ENCODE measurements around the gene FBXL7. TPM values are rescaled to one million over a fixed set of nuclear protein-coding genes. Genes with fewer than 3 reads are reported as not detected.

Gene FBXL7
- total RNA-seq, 1 donor from 2014 or later, result not detected

DNA sequence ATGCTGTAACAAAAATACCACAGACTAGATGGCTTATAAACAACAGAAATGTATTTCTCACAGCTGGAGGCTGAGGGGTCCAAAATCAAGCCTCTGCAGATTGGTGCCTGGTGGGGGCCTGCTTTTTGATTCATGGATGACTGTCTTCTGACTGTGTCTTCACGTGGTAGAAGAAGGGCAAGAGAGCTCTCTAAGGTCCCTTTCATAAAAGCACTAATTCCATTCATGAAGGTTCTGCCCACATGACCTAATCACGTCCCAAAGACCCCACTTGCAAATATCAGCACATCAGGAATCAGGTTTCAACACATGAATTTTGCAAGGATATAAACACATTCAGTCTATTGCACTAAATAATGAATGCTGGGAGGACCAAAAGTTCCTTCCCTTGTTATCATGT, 401.2 kb downstream of the FBXL7 start:
- Mint-ChIP-seq H3K4me3 (ENCODE audit: low read depth) (no peak overlapping the region), H3K36me3 (ENCODE audit: low read depth) (no peaks in the 10 kb centered on the region), H3K9me3 (peaks cover 31% of the 10 kb centered on the region), H3K4me1 (ENCODE audit: low read depth) (no peaks in the 10 kb centered on the region), H3K27me3 (ENCODE audit: low read depth) (no peaks in the 10 kb centered on the region), H3K27ac (no peak overlapping the region)
- intact Hi-C loops (cut with micrococcal nuclease), result no loop called here
- no peak for DNase-seq (ENCODE audit: low spot score)

DNA sequence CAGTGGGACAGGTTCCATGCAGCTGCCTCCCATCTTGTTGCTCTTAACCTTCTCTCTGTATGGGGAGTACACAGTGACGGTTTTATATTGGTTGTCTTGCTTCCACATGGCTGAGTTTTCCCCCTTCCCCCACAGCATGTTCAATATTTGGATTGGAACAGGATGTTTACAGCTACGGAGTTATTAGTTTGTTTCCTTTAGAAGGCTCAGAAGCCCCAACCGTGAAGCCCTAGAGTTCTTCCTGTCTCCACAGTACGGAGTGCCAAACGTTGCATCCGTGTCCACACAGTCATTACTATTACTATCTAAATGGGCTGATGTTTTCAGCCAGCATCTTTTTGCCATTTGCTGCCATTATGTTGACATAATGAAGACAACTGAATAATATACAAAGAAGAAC, 402.1 kb downstream of the FBXL7 start:
- peaks cover 25% of the 10 kb centered on the region for H3K9me3 Mint-ChIP-seq
- no peaks in the 10 kb centered on the region for H3K4me1 Mint-ChIP-seq (ENCODE audit: low read depth)
- no peak overlapping the region for H3K27ac Mint-ChIP-seq
- no peak for DNase-seq (ENCODE audit: low spot score)
- no peaks in the 10 kb centered on the region for H3K27me3 Mint-ChIP-seq (ENCODE audit: low read depth)
- no peak overlapping the region for H3K4me3 Mint-ChIP-seq (ENCODE audit: low read depth)
- no peaks in the 10 kb centered on the region for H3K36me3 Mint-ChIP-seq (ENCODE audit: low read depth)
- intact Hi-C loops (cut with micrococcal nuclease), result no loop called here

DNA sequence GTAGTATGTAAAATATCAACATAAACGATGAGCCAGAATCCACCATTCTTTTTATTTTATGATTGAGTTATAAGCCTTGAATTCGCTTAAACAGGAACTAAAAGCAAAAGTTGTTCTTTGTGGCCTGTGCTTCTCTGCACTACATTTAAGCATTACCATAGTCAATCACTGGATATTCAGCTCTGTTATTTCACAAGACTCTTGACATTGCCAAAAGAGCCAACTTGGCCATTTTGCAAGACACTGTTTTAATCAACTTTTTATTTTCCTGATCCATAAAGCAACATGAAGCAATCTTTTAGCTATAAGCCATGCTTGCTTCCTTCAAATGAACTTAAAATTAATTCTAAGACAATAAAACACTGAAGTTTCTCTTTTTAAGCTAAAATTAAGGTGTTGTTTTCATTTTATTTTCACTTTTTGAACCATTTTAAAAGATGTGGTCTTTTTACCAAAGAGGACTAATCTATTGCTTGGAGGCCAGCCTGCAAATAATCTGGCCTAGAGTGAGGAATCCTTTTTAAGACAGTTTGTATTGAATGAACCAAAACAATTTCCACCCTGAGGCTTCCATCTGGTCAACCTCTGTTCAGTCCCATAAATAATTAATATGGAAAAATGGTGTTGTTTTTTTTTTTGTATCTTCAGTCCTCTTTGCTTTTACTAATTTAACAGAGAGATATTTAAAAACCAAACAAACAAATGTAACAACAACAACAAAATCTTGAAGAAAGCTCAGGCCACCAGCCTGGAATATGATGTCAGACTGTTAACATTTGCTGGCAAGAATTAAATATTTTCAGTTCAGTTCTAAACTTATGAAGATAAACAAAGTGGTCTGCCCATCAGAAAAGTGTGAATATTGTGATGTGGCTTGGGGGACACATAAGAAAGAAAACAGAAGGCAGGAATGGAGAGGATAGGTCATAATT, 405.2 kb downstream of the FBXL7 start:
- Mint-ChIP-seq H3K4me3 (ENCODE audit: low read depth) (no peak overlapping the region), H3K27ac (no peak overlapping the region), H3K27me3 (ENCODE audit: low read depth) (no peaks in the 10 kb centered on the region), H3K9me3 (peaks cover 10% of the 10 kb centered on the region), H3K4me1 (ENCODE audit: low read depth) (no peaks in the 10 kb centered on the region), H3K36me3 (ENCODE audit: low read depth) (no peaks in the 10 kb centered on the region)
- no peak for DNase-seq (ENCODE audit: low spot score)
- intact Hi-C loops (cut with micrococcal nuclease), result no loop called here

DNA sequence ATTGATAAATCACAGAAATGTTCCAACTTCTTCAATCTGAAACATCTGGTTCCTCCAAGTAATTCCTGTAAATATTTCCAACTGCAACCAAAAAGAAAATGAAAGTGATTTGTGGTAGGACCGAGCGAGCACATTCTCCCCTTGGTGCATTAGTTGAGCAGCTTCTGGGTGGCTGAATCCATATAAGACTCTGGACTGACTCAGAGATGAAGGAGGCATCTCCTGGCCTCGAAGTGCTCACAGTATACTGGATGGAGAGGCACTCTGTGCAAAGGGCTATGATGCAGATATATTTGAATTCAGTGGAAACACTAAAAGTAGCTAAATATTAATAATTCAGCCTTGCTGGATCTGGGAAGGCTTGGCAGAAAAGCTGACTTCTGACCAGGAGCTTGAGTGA, 414.7 kb downstream of the FBXL7 start:
- Mint-ChIP-seq H3K27me3 (ENCODE audit: low read depth) (no peaks in the 10 kb centered on the region), H3K27ac (no peak overlapping the region), H3K36me3 (ENCODE audit: low read depth) (no peaks in the 10 kb centered on the region), H3K9me3 (peaks cover 14% of the 10 kb centered on the region), H3K4me1 (ENCODE audit: low read depth) (no peaks in the 10 kb centered on the region), H3K4me3 (ENCODE audit: low read depth) (no peak overlapping the region)
- intact Hi-C loops (cut with micrococcal nuclease), result no loop called here
- no peak for DNase-seq (ENCODE audit: low spot score)

DNA sequence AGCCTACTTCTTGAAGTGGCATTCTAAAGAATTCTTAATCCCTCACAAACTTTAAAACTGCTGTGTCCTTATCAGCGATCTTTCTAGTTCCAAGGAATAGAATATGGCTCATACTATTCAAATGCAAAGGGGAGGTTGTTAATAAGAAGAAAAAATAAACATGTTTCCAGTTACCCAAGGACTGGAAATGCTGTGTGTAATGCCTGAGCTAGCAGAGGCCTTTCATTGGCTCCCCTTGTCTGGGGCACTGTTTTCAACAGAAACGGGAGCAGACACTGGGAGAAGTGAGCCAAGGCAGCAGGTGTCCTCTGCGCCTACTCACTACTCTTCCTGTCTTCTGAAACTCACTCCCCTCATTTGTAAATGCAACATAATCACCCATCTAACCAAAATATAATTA, 426.6 kb downstream of the FBXL7 start:
- Mint-ChIP-seq H3K4me3 (ENCODE audit: low read depth) (no peak overlapping the region), H3K4me1 (ENCODE audit: low read depth) (no peaks in the 10 kb centered on the region), H3K9me3 (peaks cover 13% of the 10 kb centered on the region), H3K27ac (no peak overlapping the region), H3K27me3 (ENCODE audit: low read depth) (no peaks in the 10 kb centered on the region), H3K36me3 (ENCODE audit: low read depth) (no peaks in the 10 kb centered on the region)
- intact Hi-C loops (cut with micrococcal nuclease), result no loop called here
- no peak for DNase-seq (ENCODE audit: low spot score)

DNA sequence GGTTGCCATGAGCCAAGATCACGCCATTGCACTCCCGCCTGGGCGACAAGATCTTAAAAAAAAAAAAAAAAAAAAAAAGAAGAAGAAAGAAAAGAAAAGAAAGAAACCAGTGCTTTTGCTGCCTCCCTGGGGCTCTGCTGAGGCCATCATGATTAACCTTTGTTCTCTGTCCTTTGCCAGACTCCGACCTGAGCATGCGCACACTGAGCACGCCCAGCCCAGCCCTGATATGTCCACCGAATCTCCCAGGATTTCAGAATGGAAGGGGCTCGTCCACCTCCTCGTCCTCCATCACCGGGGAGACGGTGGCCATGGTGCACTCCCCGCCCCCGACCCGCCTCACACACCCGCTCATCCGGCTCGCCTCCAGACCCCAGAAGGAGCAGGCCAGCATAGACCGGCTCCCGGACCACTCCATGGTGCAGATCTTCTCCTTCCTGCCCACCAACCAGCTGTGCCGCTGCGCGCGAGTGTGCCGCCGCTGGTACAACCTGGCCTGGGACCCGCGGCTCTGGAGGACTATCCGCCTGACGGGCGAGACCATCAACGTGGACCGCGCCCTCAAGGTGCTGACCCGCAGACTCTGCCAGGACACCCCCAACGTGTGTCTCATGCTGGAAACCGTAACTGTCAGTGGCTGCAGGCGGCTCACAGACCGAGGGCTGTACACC, 427.9 kb downstream of the FBXL7 start:
- Mint-ChIP-seq H3K27ac (no peak overlapping the region), H3K27me3 (ENCODE audit: low read depth) (no peaks in the 10 kb centered on the region), H3K36me3 (ENCODE audit: low read depth) (no peaks in the 10 kb centered on the region), H3K9me3 (peaks cover 15% of the 10 kb centered on the region), H3K4me1 (ENCODE audit: low read depth) (no peaks in the 10 kb centered on the region), H3K4me3 (ENCODE audit: low read depth) (no peak overlapping the region)
- no peak for DNase-seq (ENCODE audit: low spot score)
- intact Hi-C loops (cut with micrococcal nuclease), result no loop called here

DNA sequence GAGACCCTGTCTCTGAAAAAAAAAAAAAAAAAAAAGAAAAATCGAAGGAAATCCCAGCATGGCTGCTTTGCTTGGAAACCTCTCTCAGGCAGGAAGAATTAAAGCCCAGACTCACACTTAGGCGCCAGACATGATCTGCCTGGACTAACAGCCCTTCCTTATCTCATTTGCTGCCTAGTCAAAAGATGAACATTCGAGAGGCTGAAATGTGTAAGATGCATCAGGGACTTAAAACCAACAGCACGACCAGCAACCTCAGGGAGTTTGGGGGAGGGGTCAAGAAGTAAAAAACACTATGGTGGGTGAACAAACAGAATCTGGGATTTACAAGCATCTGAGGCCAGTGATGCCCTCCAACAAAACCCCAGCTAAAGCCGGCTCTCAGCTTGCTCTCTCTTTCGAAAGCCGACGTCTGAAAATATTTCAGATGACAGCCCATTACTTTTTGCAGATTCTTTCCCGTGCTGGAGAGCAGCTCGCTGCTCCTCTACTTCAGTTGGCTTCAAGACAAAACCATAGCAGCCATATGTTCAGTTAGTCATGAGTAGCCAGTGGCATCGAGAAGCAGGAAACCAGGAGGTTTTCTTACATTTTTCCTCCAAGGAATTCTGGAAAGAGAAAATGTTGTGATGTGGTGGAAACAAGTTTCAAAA, 429.8 kb downstream of the FBXL7 start:
- no peak for DNase-seq (ENCODE audit: low spot score)
- Mint-ChIP-seq H3K27me3 (ENCODE audit: low read depth) (no peaks in the 10 kb centered on the region), H3K27ac (no peak overlapping the region), H3K36me3 (ENCODE audit: low read depth) (no peaks in the 10 kb centered on the region), H3K9me3 (peaks cover 18% of the 10 kb centered on the region), H3K4me3 (ENCODE audit: low read depth) (no peak overlapping the region), H3K4me1 (ENCODE audit: low read depth) (no peaks in the 10 kb centered on the region)
- intact Hi-C loops (cut with micrococcal nuclease), result no loop called here

DNA sequence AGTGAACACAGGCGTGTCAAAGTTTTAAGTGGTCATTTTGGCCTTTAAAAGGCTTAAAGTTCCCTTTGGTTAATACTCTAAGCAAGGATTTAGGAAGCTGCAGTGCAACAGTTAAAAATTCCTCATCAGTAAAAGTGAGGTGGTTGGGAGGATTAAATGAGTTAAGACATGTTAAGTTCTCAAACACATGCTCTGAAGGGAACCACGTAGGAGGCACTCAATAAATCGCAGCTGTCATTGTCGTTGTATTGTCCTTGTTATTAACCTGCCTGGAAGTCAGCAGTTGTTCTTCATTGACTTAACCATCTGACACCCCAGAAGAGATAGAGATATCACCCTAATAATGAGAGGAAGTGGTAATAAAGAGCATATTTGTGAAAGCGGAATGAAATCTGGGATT, 432.1 kb downstream of the FBXL7 start:
- Mint-ChIP-seq H3K9me3 (peaks cover 24% of the 10 kb centered on the region), H3K4me3 (ENCODE audit: low read depth) (no peak overlapping the region), H3K27me3 (ENCODE audit: low read depth) (no peaks in the 10 kb centered on the region), H3K4me1 (ENCODE audit: low read depth) (no peaks in the 10 kb centered on the region), H3K27ac (no peak overlapping the region), H3K36me3 (ENCODE audit: low read depth) (no peaks in the 10 kb centered on the region)
- intact Hi-C loops (cut with micrococcal nuclease), result no loop called here
- no peak for DNase-seq (ENCODE audit: low spot score)

DNA sequence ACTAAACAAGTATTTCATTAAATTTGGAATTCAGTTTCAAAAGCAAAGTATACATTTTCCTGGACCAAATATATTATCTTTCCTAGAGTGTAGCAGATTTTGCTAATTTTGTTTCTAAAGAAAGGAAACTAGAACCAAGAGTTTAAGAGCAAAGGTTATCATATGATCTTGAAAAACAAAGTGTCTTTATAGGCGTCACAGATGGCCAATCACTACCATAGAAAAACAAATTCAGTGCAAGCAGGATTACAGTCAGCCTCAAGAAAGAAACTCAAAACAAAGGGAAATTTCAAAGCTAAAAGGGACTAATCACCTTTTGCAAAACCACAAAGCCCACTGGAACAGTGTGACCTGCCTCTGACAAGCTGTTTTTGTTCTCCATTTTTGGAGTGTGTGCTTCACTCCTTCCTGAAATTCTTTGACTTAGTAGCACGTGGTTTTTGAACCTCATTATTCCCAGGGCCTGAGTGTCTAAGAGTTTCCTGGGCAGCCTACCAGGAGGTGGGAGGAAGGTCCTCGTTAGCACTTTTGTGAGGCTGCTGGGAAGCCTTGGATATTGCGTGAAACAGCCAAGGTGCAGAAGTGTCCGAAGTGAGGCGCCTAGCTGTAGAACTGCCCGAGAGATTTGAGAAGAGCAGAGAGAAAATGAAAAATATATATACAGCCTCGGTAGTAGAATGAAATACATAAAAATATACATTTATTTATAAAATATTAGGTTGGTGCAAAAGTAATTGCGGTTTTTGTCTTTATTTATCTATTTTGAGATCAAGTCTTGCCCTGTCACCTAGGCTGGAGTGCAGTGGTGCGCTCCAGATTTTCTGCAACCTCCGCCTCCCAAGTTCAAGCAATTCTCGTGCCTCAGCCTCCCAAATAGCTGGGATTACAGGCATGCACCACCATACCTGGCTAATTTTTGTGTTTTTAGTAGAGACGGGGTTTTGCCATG, 433.6 kb downstream of the FBXL7 start:
- DNase-seq (ENCODE audit: low spot score), result no peak
- intact Hi-C loops (cut with micrococcal nuclease), result no loop called here
- Mint-ChIP-seq H3K36me3 (ENCODE audit: low read depth) (no peaks in the 10 kb centered on the region), H3K4me1 (ENCODE audit: low read depth) (no peaks in the 10 kb centered on the region), H3K27ac (no peak overlapping the region), H3K27me3 (ENCODE audit: low read depth) (no peaks in the 10 kb centered on the region), H3K9me3 (peaks cover 30% of the 10 kb centered on the region), H3K4me3 (ENCODE audit: low read depth) (no peak overlapping the region)

DNA sequence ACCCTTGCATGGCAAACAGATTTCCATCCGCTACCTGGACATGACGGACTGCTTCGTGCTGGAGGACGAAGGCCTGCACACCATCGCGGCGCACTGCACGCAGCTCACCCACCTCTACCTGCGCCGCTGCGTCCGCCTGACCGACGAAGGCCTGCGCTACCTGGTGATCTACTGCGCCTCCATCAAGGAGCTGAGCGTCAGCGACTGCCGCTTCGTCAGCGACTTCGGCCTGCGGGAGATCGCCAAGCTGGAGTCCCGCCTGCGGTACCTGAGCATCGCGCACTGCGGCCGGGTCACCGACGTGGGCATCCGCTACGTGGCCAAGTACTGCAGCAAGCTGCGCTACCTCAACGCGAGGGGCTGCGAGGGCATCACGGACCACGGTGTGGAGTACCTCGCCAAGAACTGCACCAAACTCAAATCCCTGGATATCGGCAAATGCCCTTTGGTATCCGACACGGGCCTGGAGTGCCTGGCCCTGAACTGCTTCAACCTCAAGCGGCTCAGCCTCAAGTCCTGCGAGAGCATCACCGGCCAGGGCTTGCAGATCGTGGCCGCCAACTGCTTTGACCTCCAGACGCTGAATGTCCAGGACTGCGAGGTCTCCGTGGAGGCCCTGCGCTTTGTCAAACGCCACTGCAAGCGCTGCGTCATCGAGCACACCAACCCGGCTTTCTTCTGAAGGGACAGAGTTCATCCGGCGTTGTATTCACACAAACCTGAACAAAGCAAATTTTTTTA, 436.7 kb downstream of the FBXL7 start:
- Mint-ChIP-seq H3K27ac (no peak overlapping the region), H3K4me3 (ENCODE audit: low read depth) (no peak overlapping the region), H3K27me3 (ENCODE audit: low read depth) (no peaks in the 10 kb centered on the region), H3K9me3 (peaks cover 23% of the 10 kb centered on the region), H3K36me3 (ENCODE audit: low read depth) (no peaks in the 10 kb centered on the region), H3K4me1 (ENCODE audit: low read depth) (no peaks in the 10 kb centered on the region)
- DNase-seq (ENCODE audit: low spot score), result no peak
- intact Hi-C loops (cut with micrococcal nuclease), result no loop called here

DNA sequence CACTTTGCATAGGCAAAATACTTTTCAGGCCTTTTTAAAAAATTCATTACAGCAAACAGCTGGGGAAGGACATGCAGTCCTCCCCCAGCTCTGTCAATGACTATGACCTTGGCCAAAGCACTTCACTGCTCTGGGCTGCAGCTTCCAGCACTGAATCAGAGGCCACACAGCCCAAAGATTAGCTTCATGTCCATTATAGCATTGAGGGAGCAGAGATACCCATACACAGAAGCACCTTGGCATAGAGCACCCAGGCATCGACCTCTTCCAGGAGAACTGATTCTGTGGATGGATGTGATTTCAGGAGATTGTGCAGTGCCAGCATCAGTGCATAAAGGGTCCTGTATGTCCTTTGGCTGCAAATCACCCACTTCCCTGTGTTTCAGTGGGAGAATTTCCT, 437.7 kb downstream of the FBXL7 start:
- no peaks in the 10 kb centered on the region for H3K36me3 Mint-ChIP-seq (ENCODE audit: low read depth)
- intact Hi-C loops (cut with micrococcal nuclease), result no loop called here
- H3K27me3 Mint-ChIP-seq (ENCODE audit: low read depth), result no peaks in the 10 kb centered on the region

DNA sequence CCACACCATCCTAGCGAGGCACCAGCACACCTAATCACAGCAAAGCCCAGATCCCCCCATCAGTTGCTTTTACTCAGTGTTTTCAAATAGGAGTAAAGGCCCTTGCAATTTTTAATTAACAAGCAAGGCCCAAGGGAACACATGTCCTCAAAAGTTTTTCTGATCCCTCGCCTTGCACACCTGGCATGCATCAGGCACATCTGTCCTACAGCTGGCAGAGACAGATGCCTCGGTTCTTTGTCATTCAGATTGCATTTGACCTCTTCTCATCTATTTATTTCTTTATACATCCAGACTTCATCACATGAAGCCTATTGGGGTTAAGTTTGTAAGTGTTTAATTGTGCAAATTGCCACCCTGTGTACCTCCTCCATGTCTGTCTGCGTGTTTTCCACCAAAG, 438.2 kb downstream of the FBXL7 start:
- Mint-ChIP-seq H3K36me3 (ENCODE audit: low read depth) (no peaks in the 10 kb centered on the region), H3K27ac (no peak overlapping the region), H3K4me1 (ENCODE audit: low read depth) (no peaks in the 10 kb centered on the region), H3K4me3 (ENCODE audit: low read depth) (no peak overlapping the region), H3K27me3 (ENCODE audit: low read depth) (no peaks in the 10 kb centered on the region), H3K9me3 (peaks cover 22% of the 10 kb centered on the region)
- intact Hi-C loops (cut with micrococcal nuclease), result no loop called here
- DNase-seq (ENCODE audit: low spot score), result no peak

More for the DNA sequence above, 437.7 kb downstream of the FBXL7 start:
- Mint-ChIP-seq H3K27ac (no peak overlapping the region), H3K4me3 (ENCODE audit: low read depth) (no peak overlapping the region), H3K9me3 (peaks cover 22% of the 10 kb centered on the region), H3K4me1 (ENCODE audit: low read depth) (no peaks in the 10 kb centered on the region)
- DNase-seq (ENCODE audit: low spot score), result no peak
